Measurements from ENCODE around the gene VWCE. TPM values are rescaled to one million over a fixed set of nuclear protein-coding genes. Genes with fewer than 3 reads are reported as not detected.

Gene VWCE
- total and polyA plus RNA-seq, 10 of the 15 experiments (the other 5 are each of a cell fraction or from before 2014, with no cell fraction given), result 0.10 to 4.9 (median 2.4) TPM

DNA sequence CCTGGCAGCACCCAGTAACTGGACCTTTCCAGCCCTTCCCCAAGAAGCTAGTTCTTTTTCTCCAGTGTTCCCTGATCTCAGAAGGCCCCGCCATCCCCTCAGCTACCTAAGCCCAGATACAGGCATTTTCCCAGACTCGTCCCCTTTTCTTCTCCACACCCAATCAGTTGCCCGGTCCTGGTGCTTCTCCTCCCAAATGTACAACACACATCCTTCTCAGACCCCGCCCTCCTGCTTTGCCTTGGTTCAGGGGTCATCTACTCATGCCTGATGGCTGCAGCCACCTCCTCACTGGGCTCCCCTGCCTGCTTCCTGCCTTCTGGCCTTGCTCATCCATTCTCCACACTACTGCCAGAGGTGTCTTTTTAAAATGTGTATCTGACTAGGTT is 44.4 kb upstream of the VWCE start (continued):
- TF ChIP-seq, protein P1, sequence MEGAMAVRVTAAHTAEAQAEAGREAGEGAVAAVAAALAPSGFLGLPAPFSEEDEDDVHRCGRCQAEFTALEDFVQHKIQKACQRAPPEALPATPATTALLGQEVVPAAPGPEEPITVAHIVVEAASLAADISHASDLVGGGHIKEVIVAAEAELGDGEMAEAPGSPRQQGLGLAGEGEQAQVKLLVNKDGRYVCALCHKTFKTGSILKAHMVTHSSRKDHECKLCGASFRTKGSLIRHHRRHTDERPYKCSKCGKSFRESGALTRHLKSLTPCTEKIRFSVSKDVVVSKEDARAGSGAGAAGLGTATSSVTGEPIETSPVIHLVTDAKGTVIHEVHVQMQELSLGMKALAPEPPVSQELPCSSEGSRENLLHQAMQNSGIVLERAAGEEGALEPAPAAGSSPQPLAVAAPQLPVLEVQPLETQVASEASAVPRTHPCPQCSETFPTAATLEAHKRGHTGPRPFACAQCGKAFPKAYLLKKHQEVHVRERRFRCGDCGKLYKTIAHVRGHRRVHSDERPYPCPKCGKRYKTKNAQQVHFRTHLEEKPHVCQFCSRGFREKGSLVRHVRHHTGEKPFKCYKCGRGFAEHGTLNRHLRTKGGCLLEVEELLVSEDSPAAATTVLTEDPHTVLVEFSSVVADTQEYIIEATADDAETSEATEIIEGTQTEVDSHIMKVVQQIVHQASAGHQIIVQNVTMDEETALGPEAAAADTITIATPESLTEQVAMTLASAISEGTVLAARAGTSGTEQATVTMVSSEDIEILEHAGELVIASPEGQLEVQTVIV (IDR thresholded peaks at IDR 0.05; ENCODE audit: borderline replicate concordance, partially characterized antibody), result no peak
- TF ChIP-seq NFIC (IDR thresholded peaks at IDR 0.05; ENCODE audit: low read depth, low read length) (no peak), FOS (IDR thresholded peaks at IDR 0.05; ENCODE audit: borderline replicate concordance, extremely low read depth, insufficient read length) (no peak), SMAD5 (IDR thresholded peaks at IDR 0.05; ENCODE audit: low read depth) (no peak)

DNA sequence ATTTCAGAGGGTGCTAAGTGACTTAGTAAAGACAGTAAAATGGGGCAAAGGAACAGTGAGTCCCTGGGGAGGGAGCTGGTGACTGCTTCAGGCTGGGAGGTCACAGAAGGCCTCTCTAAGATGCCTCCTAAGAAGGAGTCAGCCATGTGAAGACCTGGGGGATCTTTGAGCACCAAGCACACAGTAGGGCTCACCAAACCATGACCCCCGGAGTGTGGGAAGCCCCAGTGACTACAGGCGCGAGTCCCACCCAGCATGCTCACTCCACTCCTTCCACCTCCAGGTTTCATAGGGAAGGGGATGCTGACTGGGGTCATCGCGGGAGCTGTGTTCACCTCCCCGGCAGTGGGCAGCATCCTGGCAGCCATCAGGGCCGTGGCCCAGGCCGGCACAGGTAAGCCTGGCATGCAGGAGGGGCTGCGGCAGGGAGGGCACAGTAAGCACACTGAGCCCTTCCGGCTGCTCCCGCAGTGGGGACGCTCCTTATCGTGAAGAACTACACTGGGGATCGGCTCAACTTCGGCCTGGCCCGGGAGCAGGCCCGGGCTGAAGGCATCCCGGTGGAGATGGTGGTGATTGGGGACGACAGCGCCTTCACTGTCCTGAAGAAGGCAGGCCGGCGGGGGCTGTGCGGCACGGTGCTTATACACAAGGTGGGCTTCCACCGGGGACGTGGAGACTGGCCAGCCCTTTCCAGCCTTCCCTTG is 43.8 kb upstream of the VWCE start:
- WGBS (ENCODE audit: insufficient coverage, insufficient replicate concordance, low lambda C conversion rate, missing lambda C conversion rate), result 83% methylated on average over 26 of the region's 26 CpGs
- no peak for FAIRE-seq
- Histone ChIP-seq H3K79me2 (ENCODE audit: control insufficient read depth, insufficient read depth, low read length) (peaks cover 4% of the 10 kb centered on the region), H3K4me1 (ENCODE audit: control insufficient read depth, insufficient read depth, low read length) (peaks cover 11% of the 10 kb centered on the region), H4K20me1 (ENCODE audit: control insufficient read depth, insufficient read depth) (no peaks in the 10 kb centered on the region), H3K9me3 (replicated peaks; ENCODE audit: control insufficient read depth, insufficient read depth, low read length) (no peaks in the 10 kb centered on the region), H3K9ac (ENCODE audit: control insufficient read depth, insufficient read depth, low read length) (no peak overlapping the region), H3K27ac (ENCODE audit: control insufficient read depth, insufficient read depth) (no peak overlapping the region), H3K4me2 (ENCODE audit: control insufficient read depth, insufficient read depth) (no peak overlapping the region), H2AFZ (ENCODE audit: control insufficient read depth, low read depth, low read length) (no peak overlapping the region), H3K36me3 (ENCODE audit: control insufficient read depth in 2 of 2, insufficient read depth in 2 of 2, low read length in 1 of 2) (peaks cover 0 to 4% of the 10 kb centered on the region in 2 experiments; a peak in 2 of 4 replicates), H3K27me3 (replicated peaks in 1 of 2; ENCODE audit: control insufficient read depth in 2 of 2, insufficient read depth in 2 of 2, low read length in 1 of 2) (no peaks in the 10 kb centered on the region), H3K4me3 (no peak overlapping the region)
- POLR2A ChIA-PET, result no interaction called here
- TF ChIP-seq CREB1 (IDR thresholded peaks at IDR 0.05; ENCODE audit: low read depth), result no peak
- TF ChIP-seq DPF2 (IDR thresholded peaks at IDR 0.05), result no peak
- TF ChIP-seq, protein P2, sequence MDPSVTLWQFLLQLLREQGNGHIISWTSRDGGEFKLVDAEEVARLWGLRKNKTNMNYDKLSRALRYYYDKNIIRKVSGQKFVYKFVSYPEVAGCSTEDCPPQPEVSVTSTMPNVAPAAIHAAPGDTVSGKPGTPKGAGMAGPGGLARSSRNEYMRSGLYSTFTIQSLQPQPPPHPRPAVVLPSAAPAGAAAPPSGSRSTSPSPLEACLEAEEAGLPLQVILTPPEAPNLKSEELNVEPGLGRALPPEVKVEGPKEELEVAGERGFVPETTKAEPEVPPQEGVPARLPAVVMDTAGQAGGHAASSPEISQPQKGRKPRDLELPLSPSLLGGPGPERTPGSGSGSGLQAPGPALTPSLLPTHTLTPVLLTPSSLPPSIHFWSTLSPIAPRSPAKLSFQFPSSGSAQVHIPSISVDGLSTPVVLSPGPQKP (IDR thresholded peaks at IDR 0.05; ENCODE audit: low read depth, low read length), result no peak
- no TSS peak for BruUV-seq (replicated peaks)
- RAD21 ChIA-PET (ENCODE audit: unreplicated experiment), result interaction anchor here (1.5 to 6.5 kb wide), 2 partner anchors 45 to 96 kb away, joined by 3 to 424 read pairs; no protein-coding TSS in a partner anchor
- SMC1A ChIA-PET (ENCODE audit: uncharacterized antibody, unreplicated experiment), result interaction anchor here (0.6 to 8.1 kb wide), 4 partner anchors 19 to 488 kb away, joined by 3 to 414 read pairs (median 123); partner anchors contain the start of genes CYB561A3, TMEM138 and TMEM216
- no peak for DNase-seq (ENCODE audit: low read depth, low spot score)
- CTCF ChIA-PET, result interaction anchor here (2.1 to 10.2 kb wide), 4 partner anchors 23 to 96 kb away, joined by 9 to 729 read pairs (median 219); partner anchors contain the start of genes CYB561A3, TMEM138 and TMEM216
- in situ Hi-C loops (cut with MboI), result loop anchor here (5.0 kb wide), 1 partner anchor 48 kb away; no protein-coding TSS in a partner anchor
- ATAC-seq, result no peak
- intact Hi-C loops (cut with micrococcal nuclease; ENCODE audit: unreplicated experiment), result loop anchor here (10.0 kb wide), 1 partner anchor 84 kb away; no protein-coding TSS in a partner anchor
